ENCODE results near the gene PIEZO1.

GRCh38 chr16:88716201-88716600 is 68.8 kb downstream of the PIEZO1 start:
- TF ChIP-seq POLR2A (IDR thresholded peaks at IDR 0.05; ENCODE audit: low read length) (no peak), GATA1 (IDR thresholded peaks at IDR 0.05; ENCODE audit: low read depth, low read length) (no peak)
